Effector memory CD4-positive, alpha-beta T cell (primary cell): ENCODE measurements around the gene KIF23.
A peak's percentile ranks its signal among the peaks of the same experiment; 100 is the strongest.
"Not testable (repeated sequence)": the region's sequence is repeated elsewhere in the genome, so short reads cannot be mapped to it uniquely, and the experiment has no call there.

Experiments
- DNase-seq, 3 donors: peaks; one replicate each; pipeline ENCODE4 v3.0.0-alpha.2; 2020
- H3K27ac ChIP-seq: 2 replicates; pipeline ENCODE4 v1.7.0; 2013; ENCODE audit warnings: mild to moderate bottlenecking, low read length, moderate library complexity; ENCODE audit not compliant: insufficient read depth, poor library complexity, severe bottlenecking
- H3K27me3 ChIP-seq: replicated peaks from 2 replicates; pipeline ENCODE4 v1.7.0; 2013; ENCODE audit warnings: mild to moderate bottlenecking, low read length; ENCODE audit not compliant: insufficient read depth, control insufficient read depth, poor library complexity, severe bottlenecking
- H3K36me3 ChIP-seq: 2 replicates; pipeline ENCODE4 v1.7.0; 2013; ENCODE audit warnings: mild to moderate bottlenecking, low read length, moderate library complexity; ENCODE audit not compliant: control insufficient read depth, insufficient read depth
- H3K4me1 ChIP-seq: 2 replicates; pipeline ENCODE4 v1.7.0; 2013; ENCODE audit warnings: low read length, mild to moderate bottlenecking; ENCODE audit not compliant: control insufficient read depth, insufficient read depth, poor library complexity, severe bottlenecking
- H3K4me3 ChIP-seq: 2 replicates; pipeline ENCODE4 v1.7.0; 2013; ENCODE audit warnings: low read length, low read depth, mild to moderate bottlenecking; ENCODE audit not compliant: insufficient read depth, poor library complexity, severe bottlenecking
- H3K9me3 ChIP-seq: 2 replicates; pipeline ENCODE4 v1.7.0; 2013; ENCODE audit warnings: mild to moderate bottlenecking, low read length, moderate library complexity; ENCODE audit not compliant: control insufficient read depth

Gene KIF23

DNA sequence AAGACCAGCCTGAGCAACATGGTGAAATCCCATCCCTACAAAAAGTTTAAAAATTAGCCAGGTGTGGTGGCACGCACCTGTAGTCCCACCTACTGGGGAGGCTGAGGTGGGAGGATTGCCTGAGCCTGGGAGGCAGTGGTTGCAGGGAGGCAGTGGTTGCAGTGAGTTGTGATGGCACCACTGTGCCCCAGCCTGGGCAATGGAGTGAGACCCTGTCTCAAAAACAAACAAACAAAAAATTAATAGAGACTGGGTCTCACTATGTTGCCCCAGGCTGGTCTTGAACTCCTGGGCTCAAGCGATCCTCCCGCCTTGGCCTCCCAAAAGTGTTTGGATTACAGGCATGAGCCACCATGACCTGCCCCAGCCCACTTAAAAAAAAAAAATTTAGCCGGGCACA lies 36.1 kb downstream of the KIF23 start:
- H3K4me1 ChIP-seq = peaks cover 14% of the 10 kb centered on the region
- H3K4me3 ChIP-seq, H3K27me3 ChIP-seq, DNase-seq, H3K36me3 ChIP-seq, H3K9me3 ChIP-seq, H3K27ac ChIP-seq: not testable (repeated sequence)

DNA sequence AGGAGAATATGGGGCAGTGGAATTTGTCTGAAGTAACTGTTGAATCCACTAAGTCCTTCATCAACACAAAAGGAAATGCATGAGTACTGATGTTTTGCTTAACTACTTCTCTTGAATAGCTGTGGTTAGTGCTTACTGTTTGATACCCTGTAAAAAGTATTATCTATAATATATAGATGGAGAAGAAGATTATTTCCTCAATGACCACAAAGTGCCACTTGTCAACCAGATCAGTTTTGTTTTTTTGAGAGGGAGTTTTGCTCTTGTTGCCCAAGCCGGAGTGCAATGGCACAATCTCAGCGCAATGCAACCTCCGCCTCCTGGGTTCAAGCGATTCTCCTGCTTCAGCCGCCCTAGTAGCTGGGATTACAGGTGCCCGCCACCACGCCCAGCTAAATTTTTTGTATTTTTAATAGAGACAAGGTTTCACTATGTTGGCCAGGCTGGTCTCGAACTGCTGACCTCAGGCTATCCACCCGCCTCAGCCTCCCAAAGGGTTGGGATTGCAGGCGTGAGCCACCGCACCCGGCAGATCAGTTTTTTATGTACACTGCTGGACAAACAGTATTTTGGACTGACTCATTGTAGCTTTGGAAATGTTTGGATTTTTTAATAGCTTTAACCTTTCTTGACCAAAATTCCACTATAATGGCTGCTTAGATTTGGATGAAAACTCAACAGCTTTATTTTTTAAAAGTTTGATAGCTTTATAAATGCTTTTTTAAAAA lies 37.0 kb downstream of the KIF23 start:
- Histone ChIP-seq H3K27ac (no peak overlapping the region), H3K4me3 (no peak overlapping the region), H3K27me3 (no peaks in the 10 kb centered on the region), H3K36me3 (peaks cover 15% of the 10 kb centered on the region), H3K4me1 (peaks cover 14% of the 10 kb centered on the region), H3K9me3 (no peaks in the 10 kb centered on the region)
- DNase-seq = no peak

DNA sequence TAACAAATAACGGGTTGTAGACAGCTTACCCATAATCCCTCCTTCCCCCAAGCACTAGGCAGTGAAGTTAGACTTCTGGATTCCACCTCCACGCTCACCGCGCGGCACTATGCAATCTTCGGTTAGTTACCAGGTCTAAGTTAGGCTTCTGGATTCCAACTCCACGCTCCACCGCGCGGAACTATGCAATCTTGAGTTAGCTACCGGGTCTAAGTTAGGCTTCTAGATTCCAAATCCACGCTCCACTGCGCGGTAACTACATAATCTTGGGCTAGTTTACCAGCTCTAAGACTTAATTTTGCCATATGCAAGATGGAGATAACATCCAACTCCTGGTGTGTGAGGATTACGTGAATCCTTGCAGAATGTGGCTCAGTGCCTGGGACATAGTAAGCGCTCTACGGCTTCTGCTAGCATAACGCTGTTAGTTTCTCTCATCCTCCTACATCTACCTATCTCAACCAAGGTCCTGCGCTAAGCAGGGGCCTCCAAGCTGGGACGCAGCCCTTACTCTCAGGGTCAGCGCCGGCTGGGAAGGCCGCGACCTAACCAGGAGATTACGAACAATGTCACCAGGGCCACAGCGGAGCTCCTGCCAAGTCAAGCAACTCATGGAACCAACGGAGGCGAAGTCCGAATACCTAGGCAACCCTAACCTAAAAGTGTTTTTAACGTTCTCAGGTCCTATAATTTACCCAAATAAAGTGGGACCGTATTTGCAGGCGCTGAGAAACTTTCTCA lies 38.0 kb downstream of the KIF23 start:
- peak overlapping the region; percentile 95 for H3K27ac ChIP-seq
- no peaks in the 10 kb centered on the region for H3K27me3 ChIP-seq
- H3K36me3 ChIP-seq = peaks cover 25% of the 10 kb centered on the region
- H3K4me1 ChIP-seq = peaks cover 14% of the 10 kb centered on the region
- H3K9me3 ChIP-seq = no peaks in the 10 kb centered on the region
- no peak for DNase-seq
- peak overlapping the region; percentile 97 for H3K4me3 ChIP-seq

DNA sequence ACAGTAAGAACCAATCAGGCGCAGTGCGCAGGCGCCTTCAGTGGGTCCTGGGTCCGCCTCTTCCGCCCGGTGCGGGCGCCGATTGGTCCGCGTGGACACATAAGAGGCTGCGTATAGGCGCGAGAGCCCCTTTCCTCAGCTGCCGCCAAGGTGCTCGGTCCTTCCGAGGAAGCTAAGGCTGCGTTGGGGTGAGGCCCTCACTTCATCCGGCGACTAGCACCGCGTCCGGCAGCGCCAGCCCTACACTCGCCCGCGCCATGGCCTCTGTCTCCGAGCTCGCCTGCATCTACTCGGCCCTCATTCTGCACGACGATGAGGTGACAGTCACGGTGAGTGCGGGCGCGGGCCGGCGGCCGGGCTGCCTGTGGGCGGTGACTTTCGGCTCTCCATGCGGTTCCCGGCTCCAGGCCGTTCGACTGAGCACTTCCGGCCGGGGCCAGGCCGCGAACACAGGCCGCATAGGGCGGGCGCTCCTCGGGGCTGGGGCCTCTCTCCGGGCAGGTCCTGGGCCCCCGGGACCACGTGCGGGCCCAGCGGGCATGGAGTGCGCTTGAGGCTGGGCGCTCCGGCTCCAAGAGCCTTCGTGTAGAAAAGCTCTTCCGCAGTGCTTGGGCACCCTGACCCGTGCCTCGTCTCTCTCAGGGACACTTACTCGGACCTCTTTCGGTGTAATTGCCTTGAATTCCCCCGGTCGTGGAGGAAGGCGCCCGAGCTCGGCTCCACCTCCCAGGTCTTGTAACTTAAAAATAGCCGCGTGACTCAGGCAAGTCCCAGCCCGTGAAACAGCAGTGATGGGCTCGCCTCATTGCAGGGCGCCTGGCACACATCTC lies 38.8 kb downstream of the KIF23 start, which contains the start of gene RPLP1:
TSS of gene RPLP1 (plus strand) at position 127 of the 830 bp plus-strand sequence. CDS start at position 258, 131 bp downstream.
- Histone ChIP-seq H3K27me3 (no peaks in the 10 kb centered on the region), H3K4me3 (peak within 1 kb of the TSS; percentile 97), H3K4me1 (peaks cover 14% of the 10 kb centered on the region), H3K9me3 (no peaks in the 10 kb centered on the region), H3K36me3 (peaks cover 25% of the 10 kb centered on the region), H3K27ac (peak within 1 kb of the TSS; percentile 95)
- DNase-seq = peak; percentile 92 to 93 (median 93)

DNA sequence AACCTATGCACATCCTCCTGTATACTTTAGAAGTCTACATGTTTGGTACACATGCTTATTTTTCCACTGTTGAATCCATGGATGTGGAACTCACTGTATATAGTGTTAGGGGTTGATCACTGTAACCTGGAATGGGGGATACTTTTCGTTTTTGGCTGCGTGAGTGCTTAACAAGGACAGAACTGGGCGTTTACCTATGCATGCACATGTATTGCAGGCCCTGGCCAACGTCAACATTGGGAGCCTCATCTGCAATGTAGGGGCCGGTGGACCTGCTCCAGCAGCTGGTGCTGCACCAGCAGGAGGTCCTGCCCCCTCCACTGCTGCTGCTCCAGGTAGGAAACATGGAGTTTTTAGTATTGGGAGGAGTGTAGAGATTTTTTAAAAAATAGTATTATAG lies 40.8 kb downstream of the KIF23 start:
- no peaks in the 10 kb centered on the region for H3K9me3 ChIP-seq
- peaks cover 25% of the 10 kb centered on the region for H3K36me3 ChIP-seq
- no peaks in the 10 kb centered on the region for H3K27me3 ChIP-seq
- H3K27ac ChIP-seq = no peak overlapping the region
- H3K4me3 ChIP-seq = no peak overlapping the region
- H3K4me1 ChIP-seq = peaks cover 14% of the 10 kb centered on the region
- DNase-seq = no peak

DNA sequence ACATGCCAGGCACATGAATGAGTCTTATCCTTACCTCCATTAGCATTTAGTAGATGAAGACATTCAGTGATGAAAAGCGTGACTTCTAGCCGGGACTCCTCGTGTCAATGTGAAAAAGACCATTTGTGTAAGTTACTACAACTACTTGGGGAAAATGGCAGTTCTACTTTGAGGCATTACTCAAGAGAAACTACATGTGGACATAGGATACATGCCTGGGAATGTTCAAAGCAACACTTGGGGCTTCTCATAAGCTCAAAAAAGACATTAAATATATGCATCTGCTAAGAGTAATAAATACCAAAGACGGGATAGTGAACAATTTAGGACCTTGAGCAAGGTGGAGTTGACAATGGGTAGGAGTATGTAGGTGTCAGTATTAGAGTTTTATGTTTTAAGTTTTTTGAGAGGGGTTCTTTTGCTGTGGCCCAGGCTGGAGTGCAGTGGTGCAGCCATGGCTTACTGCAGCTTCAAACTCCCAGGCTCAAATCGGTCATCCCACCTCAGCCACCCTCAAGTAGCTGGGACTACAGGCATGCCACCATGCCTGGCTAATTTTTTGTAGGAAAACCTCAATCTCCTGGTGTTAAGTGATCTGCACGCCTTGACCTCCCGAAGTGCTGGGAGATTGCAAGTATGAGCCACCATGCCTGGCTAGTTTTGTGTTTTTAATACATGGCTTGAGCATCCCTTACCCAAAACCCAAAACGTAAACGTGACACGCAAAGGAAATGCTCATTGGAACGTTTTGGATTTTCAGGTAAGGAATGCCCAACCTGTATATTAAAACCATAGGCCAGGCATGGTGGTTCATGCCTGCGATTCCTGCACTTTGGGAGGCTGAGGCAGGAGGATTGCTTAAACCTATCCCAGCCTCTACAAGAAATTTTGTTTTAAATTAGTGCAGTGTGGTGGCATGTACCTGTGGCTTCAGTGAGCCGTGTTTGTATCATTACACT lies 42.3 kb downstream of the KIF23 start:
- Histone ChIP-seq H3K4me1 (peaks cover 14% of the 10 kb centered on the region), H3K27ac (no peak overlapping the region), H3K27me3 (no peaks in the 10 kb centered on the region), H3K4me3 (no peak overlapping the region), H3K36me3 (peaks cover 25% of the 10 kb centered on the region), H3K9me3 (no peaks in the 10 kb centered on the region)
- no peak for DNase-seq

DNA sequence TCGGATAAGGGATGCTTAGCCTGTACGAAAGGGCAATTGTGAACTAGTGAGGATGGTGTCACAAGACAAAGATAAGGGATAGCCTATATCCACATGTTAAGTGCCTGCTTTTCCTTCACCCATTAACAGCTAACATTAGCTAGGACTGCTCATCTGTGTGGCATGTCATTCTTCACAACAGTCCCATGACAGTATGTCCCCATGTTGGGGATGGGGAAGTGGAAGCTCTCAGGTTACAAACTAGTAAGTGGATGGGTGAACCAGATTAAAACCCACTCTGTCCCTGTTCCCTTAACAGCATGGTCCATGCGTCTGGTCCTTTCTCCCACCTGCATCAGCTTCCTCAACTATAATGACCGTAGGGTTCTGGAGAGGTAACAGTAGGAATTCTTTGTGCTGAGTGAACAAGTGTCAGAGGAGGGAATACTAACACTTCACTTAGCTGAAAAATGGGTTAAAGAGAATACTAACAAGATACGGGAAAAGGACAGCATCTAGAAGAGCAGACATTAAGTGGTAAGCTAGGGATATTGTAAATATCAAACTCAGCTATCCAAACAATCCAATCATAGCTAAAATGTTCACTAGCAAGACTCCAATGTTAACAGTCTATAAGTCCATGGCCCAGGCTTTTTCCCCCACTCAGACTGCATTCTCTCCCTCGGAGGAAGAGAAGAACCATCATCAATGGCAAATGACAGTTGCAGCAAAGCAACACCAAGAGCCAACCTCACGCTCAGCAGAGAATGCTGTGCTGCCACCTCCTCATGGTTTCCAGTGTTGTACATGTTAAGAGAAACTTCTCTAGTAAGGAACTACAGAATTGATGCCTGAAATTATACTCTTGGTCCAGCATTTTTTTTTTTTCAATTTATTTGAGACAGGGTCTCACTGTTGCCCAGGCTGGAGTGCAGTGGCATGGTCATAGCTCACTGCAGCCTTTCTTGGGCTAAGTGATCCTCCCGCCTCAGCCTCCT lies 43.4 kb downstream of the KIF23 start:
- Histone ChIP-seq H3K4me1 (peaks cover 12% of the 10 kb centered on the region), H3K27ac (no peak overlapping the region), H3K27me3 (no peaks in the 10 kb centered on the region), H3K36me3 (peaks cover 25% of the 10 kb centered on the region), H3K4me3 (no peak overlapping the region), H3K9me3 (no peaks in the 10 kb centered on the region)
- DNase-seq = no peak

DNA sequence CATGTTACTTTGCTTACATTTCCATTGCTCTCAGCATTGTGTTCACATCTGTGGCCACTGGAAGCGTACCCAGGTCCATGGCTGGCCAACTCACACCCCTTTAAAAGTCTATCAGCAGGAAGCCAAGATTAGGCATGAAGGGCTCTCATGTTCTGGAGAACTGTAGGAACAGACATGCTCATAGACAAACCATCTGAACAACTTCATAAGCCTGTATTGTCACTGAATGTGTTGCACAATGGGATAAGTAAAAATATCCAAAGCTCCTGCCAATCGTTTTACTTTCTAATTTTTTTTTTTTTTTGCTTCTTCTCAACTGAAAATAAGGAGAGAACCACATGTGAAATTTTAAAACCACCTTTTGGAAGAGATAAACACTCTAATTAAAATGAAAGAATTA lies 44.9 kb downstream of the KIF23 start:
- Histone ChIP-seq H3K36me3 (peaks cover 25% of the 10 kb centered on the region), H3K27me3 (no peaks in the 10 kb centered on the region), H3K4me1 (peaks cover 18% of the 10 kb centered on the region), H3K9me3 (no peaks in the 10 kb centered on the region), H3K4me3 (no peak overlapping the region), H3K27ac (no peak overlapping the region)
- no peak for DNase-seq
